Measurements from ENCODE around the gene SORBS1.

Gene SORBS1

DNA sequence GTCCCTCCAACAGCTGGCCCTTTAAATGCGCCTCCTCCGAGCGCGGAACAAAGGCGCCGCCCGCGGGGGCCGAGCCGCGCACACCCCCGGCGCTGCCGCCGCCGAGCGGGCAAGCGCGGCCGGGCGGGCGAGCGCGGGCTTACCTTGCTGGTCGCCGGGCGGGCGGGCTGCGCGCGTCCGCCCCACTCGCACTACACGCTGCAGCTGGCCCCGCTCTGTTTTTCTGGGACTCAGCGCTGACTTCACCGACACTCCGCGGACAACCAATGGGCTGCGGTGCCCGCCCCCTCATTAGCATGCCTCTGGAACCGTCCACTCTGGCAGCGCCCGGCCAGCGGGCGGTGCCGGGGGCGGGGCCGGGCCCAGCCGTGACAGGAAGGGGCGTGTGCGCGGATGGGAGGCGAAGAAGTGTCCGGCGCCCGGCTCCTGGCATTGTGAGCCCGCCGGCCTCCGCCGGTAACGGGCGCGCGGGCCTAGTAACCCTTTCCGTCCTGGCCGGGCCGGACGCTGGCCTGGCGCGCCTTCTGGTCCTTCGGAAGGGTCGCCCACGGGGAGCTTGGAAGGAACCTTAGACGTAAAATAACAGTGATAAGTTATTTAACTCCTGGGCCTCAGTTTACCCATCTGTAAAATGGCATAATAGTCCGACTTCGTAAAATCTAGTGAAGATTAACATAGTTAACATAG is at the start of gene SORBS1:
SORBS1 (minus strand) TSS at position 195 of the 687 bp plus-strand sequence. CDS start 120,236 bp downstream, outside the sequence.
- peak; percentile 95 for DNase-seq

DNA sequence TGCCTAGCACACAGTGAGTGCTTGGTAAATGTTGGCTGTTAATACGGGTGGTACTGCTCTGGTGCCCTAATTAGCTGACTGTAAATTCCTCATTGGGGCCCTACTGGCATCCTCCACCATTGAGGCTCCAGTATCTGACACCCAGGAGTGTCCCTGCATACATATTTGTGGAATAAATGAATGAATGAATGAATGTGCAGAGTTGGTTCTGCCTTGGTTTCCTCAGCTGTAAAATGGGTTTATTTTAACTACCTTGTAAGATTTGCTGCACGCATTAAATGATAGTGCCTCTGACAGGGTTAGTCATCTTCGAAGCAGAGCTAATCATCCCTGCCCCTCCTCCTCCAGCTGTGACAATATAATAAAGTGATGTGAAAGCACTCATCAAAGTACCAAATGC is 49.6 kb upstream of the SORBS1 start:
- no peak for DNase-seq

DNA sequence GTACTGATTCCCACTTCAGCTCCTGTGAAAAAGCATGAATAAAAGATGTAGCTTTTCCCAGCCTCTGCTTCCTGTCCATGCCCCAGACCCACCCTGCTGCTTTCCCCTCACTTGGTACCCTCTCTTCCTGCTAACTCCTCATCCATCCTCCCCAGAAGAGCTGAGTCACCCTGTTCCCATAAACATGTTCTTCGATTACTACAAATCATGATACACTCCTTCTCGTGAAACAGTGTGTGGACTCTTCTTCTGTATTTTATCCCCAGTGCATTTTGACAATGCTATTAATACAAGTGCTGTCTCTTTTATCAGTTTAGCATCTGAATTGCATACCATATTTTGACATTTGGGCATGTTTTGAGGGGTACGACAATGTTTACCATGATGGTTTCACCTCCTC is 45.8 kb upstream of the SORBS1 start:
- DNase-seq: no peak

DNA sequence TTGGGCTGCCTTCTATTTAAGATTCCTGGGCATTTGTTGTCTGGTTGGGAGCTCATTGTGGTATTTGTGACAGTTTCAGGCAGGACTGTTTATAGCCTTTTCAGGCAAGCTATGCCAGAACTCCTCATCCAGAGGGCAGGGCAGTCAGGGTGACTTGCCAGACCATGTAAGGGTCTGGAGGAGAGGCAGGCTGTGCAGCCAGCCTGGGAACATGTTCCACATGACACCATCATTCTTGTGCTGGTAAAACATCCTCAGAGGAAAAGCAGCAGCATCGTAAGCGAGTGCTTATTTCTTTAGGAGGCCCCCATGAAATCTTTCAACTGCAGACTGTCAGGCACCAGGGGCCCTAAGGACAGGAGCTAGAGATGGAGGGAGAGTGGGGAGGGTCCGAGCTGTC is 44.0 kb upstream of the SORBS1 start:
- DNase-seq: no peak

DNA sequence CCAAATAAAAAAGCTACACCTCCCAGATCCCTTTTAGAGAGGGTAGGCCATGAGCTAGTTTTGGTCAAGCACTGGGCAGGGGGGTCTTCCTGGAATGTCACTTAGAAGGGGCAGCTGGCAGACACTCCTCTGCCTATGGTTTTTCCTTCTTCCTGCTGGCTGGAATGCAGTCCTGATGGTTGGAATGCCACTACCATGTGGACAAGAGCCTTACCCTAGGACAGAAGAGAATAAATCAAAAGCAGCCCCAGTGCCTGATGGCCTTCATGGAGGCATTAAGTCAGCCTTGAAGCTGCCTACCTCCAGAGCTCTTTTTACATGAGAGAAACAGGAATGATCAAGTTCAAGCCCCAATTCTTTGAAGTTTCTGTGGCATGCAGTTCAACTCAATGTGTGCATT is 43.5 kb upstream of the SORBS1 start:
- DNase-seq: no peak

DNA sequence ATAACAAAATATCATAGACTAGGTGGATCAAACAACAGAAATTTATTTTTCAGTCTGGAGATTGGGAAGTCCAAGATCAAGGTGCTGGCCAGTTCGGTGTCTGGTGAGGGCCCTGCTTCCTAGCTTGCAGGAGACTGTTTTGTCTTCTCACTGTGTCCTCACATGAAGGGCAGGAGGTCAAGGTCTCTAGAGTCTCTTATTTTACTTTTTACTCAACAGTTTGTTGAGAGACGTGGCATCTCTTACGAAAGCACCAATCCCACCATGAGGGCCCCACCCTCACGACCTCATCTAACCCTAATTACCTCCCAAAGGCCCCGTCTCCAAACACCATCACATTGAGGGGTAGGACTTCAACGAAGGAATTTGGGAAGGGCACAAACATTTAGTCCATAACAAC is 41.2 kb upstream of the SORBS1 start:
- DNase-seq: no peak

DNA sequence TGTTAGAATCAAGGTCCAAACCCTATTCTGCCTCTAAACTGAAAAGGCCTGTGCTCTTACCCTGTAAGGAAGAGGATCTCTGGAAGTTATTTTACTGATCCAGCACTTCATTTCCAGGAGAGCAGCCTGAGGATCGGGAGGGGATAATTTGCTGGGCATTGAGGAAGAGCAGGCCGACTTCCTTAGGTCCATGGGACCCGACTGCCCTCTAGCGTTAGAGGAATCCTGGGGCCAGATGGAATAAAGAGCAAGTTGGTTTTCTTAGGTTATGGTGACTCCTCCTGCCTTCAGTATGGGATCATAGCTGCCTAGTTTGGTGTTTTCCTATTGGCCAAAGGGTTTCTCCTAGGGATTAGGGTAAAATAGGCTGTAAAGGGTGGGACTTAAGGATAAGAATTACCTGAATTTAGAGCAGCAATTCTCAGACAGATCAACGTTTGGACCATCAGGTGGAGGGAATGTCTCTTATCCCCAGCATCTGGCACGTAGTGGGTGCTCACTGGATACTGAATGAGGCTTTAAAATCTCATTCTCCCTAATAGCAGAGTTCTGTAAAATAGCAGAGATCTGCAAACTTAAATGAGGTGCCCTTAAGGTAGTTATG is 40.0 kb upstream of the SORBS1 start:
- DNase-seq: peak; percentile 75

DNA sequence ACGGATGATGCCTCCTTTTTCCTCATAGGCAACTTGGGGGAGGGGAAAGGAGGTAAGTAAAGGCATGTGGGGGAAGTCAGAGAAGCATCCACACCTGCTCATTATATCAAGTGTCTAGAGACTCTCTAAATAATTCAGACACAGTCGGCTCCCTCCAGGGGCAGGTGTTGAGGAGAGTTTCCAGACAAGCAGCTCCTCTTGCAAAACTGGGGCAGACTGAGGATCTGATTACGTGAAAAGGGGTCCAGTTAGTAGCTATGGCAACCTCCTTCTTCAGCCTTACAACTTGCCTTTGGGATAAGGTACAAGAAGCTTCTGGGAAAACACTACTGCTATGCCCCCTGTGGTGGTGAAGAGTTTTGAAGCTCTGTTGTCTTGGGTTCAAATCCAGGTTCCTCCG is 39.0 kb upstream of the SORBS1 start:
- DNase-seq: no peak

DNA sequence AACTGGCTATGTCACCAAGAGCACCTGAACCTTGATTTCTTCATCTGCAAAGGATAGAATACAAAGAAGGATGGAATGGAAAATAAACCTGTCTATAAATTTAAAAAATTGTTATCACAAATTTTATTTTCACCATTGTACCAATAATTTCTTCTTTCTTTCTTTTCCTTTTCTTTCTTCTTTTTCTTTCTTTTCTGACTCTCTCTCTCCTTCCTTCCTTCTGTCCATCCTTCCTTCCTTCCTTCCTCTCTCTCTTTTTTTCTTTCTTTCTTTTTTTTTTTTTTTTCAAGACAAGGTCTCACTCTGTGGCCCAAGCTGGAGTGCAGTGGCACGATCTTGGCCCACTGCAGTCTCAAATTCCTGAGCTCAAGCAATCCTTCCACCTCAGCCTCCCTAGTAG is 36.6 kb upstream of the SORBS1 start:
- DNase-seq: no peak

DNA sequence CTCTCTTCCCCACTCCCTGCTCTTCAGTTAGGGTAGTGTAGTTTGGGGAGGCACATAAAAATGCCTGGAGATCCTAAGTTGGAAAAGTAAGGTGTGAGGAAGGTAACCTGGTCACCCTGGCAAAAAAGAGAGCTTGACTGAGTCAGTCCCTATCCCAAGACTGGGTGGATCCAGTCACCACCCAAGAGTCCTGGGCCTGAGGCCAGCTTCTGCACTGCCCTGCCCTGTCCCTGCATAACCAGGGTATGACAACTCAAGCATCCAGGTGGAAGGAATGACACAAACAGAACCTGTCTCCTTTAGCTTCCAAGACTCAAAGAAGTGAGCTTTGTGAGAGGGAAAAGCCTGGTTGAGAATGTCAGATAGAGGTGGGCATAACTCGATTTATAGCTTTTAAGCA is 26.9 kb upstream of the SORBS1 start:
- DNase-seq: no peak

DNA sequence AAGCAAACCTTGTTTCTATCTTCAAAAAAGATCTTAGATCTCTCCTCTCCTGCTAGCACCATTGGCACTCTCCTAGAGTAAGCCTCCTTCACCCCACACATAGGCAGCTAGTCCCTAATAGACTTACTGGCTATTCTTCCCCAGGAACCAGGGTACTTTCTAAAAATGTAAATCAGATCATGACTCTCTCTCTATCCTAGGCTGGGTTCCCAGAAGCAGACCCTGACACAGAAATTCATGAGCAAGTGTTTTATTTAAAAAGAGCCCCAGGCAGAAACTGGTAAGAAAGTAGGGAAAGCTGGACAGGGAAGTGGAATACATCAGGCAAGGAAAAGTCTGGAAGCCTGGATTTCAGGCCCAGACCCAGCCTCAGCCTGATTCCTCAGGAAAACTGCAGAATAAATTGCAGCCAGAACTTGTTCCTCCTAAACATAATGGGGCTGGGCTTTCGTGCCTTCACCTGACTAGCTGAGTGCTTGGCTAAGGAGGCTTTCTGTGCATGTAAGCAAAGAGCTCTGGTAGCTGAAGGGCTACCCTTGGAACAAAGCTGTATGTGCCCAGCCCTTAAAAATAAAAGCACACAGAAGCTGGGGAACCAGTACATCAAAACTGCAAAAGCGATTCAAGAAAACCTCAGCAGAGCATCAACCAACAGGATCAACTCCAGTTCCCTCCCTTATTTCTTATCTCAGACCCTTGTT is 18.8 kb upstream of the SORBS1 start:
- no peak for DNase-seq

DNA sequence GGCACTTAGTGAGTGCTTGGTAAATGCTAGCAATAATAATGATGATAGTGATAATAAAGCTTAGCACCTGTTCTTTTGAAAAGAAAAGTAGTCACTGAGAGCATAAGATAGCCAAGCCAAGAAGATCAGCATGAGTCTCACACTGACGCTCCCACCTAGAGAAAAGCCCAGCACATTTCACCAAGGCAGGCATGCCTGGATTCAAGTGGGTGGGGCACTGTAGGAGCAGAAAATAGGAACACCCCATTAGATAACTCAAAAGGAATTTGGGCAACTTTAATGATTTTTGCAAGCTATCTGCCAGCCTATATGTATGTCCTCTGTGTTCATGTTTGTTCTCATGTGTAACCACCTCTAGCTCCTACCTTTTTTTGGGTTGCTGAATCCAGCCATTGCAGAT is 18.1 kb upstream of the SORBS1 start:
- no peak for DNase-seq

DNA sequence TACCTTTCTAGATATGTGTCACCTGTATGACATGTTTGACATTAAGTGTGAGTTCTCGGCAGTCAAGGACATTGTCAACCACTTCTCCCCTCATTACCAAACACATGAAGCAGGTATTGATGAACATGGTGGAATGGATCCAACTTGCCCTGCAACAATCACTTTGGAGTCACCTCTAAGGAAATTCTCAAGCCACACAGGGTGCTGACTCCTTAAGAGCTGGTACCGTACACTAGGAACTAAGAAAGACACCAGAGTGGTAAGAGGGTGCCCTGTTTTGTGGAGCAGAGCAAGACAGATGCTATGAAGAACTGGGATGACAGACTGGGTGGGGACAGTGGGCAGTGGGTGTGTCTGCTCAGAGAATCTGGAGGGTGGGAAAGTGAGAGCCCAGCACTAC is 17.4 kb upstream of the SORBS1 start:
- DNase-seq: no peak

DNA sequence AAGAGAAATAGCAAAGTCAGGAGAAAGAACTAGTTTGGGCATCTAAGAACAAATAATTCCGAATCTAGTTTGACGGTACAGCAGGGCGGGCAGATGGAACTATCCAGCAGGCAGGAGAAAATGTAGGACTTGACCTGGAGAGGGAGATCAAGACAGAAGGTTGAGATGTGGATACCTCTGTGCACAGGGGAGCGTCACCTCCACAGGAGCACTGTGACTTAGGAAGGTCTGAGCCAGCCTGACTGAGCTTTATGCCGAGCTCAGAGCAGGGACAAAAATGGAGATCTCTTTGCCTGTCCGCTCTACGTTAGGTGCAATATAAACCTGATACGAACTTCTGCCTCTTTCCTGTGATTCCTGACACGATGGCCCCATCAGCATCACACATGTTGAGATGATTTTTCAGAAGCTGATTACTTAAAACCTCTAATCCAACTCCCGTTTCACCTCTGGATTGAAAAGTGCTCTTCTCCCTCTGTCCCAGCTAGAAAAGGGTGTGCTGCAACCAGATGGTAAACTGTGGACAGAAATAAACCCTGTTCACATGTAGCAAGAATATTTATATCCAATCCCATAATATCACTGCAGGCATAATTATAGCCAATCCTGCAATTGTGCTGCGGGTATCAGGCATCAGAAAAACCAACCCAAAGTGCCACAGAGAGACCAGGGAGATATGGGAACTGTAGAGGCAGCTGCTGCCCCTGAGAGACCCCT is 13.6 kb upstream of the SORBS1 start:
- no peak for DNase-seq

DNA sequence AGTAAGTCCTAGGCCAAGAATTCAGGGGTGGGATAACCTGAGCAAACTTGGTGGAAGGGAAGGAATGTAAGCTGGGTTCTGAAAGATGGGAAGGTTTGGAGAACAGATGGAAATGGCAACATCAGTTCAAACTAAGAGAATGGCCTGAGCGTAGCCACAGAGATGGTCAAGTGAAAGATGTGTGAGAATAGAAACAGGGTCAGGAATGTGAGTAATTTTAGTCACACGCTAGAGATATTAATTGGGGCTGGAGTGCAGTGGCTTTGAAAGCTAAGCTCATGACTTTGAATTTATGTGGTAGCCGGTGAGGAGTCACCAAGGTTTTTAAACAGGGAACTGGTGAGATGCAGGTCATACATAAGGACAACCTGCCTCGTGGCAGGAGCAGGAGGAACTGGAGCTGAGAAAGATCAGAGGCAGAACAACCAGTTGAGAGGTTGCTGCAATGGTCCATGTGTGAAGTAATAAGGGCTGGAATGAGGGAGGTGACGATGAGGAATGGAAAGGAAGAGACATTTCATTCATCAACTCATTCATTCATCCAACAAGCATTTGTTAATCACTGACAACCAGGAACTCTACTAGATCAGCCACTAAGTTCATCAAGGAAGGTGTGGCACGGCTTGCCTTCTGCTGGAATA is 12.9 kb upstream of the SORBS1 start:
- DNase-seq: no peak

DNA sequence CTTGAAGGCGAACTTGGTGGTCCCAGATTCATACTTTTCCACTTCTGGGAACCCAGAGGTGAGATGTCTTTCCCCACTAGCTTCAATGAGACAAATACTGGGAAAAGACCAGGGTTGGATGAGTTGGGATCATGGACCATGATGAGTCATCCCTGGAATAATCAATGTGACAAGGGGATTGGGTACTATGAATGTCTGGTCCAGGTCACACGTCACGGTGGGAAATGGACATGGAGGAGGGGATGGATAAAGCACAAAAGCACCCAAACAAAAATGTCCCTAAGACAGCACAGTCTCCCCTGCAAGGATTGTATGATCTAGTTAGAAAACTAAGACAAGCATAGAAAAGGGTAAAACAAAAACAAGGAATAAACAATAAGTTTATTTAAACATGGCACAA is 12.4 kb upstream of the SORBS1 start:
- no peak for DNase-seq

DNA sequence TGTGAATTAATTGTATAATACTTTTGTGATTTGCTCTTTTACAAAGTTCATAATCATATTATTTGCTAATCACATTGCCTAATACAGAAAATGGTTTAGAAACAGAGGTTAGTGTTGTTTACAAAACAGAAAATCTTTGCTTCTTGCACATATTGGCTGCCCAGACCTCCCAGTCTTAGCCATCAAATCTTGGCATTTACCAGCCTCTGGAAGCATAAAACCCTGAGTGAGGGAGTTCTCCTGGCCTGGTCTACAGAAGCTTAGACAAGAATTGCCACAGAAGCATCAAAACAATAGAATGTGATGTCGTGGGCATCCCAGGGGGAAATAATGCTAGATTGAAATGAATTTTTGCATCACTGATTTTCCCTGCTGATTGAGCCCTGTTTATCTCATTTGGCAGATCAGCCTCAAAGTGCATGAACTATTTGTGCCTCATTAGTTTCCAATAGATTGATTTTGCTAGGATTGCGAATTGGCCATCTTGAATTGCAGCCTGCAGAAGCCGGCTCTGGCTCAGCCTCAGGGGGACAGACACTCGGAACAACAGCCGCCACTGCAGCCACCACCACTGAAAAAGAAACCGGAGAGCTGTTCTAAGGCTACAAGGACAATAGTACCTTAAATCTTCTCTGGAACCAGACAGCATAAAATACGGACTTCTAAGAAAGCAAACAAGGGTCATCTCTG is 11.1 kb upstream of the SORBS1 start:
- no peak for DNase-seq

DNA sequence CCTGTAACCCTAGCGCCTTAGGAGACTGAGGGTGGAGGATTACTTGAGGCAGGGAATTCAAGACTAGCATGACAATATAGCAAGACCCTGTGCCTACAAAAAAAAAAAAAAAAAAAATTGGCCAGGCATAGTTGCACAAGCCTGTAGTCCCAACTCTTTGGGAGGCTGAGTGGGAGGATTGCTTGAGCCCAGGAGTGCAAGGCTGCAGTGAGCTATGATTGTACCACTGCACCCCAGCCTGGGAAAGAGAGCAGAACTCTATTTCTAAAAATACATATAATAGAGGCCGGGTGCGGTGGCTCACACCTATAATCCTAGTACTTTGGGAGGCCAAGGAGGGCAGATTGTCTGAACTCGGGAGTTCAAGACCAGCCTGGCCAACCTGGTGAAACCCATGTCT is 10.2 kb upstream of the SORBS1 start:
- no peak for DNase-seq

DNA sequence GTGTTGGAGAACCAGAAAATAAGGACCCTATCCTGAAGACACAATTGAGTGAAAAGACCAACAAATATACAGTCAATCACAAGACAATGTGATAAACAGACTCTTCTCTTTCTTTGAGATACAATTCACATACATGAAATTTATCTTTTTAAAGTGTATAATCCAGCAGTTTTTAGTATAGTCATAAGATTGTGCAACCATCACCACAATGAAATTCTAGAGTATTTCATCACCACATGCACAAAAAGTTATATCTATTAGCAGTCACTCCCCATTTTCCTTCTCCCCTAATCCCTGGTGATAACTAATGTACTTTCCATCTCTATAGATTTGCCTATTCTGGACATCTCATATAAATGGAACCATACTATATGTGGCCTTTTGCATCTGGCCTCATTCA is 8.2 kb upstream of the SORBS1 start:
- no peak for DNase-seq

DNA sequence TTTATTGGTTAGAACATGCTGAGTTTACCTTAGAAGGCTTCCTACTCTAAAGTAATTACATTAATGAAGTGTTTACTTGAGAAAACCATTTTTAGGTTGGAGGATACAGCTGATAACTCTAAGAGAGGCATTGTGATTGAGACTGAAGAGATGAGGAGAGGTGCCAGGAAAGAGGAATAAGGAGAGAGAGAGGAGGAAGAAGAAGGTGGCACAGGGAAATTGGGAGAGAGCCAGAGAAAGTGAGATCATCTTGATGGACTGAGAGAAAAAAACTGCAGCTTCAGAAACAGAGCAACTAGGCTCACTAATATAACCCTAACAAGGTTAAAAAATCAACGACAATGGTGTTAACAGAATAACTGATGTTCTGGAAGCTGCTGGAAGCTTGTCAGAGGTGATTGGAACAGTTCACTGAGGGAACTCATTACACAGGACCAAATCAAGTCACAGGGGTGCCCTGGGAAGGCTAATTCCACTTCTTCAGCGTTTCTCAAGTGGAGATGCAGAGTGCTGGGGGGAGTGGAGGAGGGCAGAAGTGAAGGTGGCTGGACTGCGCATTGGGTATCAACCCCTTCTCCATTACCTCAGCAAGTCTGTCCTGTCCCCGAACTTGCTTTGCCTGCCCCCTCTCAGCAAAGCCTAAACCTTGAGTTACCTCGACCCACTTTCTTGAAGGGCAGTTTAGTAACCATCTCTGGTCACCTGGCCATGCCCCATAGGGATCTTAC is 6.9 kb upstream of the SORBS1 start:
- no peak for DNase-seq

DNA sequence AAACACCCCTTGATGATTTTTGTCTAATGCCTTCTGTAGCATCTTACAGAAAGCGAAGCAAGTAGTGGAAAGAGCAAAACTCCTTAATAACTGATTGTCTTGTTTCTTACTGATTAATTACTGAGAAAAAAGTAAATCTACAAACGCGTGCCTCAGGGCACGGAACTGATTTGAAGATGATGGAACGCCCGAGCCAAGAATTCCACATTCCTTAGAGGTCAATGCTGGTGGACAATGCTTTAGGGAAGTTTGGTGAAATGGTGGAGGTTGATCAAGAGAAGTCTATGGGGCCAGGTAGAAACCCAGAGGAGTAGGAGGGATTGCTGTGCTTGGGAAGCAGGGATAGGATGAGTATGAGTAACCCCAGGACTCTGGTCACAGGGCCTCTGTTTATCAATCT is 5.0 kb upstream of the SORBS1 start:
- no peak for DNase-seq

DNA sequence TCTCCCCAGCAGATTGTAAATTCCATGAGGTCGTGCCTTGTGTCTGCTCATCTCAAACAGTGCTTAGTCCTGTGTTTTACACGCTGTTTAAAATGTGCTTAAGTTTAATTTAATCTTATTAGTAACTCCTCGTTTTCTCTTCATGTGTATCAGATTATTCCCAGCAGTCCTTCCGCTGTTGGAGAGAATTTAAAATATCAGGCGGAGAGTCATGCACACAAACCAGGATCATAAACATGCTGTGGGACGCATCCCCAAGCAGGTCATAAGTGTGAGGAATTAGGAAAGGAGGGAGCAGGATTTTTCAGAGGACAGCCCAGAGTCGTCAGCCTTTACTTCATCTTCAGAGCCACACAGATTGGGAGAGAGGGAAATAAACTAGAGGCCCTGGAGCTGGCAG is 4.2 kb upstream of the SORBS1 start:
- no peak for DNase-seq
